Lower leg skin (tissue), 4 donors: Measurements from ENCODE around the gene MRPS11. TPM values are rescaled to one million over a fixed set of nuclear protein-coding genes. Genes with fewer than 3 reads are reported as not detected.

ENCODE experiments used
- DNase-seq, 2 donors: peaks; one replicate each; pipeline ENCODE4 v3.0.0-alpha.2; 2019; ENCODE audit warnings: low spot score in 2 of 2
- H3K4me3 ChIP-seq: fragments of 200-600 bp; sonication (generic); 2 replicates; pipeline ENCODE4 v1.5.1; 2017; ENCODE audit warnings: mild to moderate bottlenecking, low read depth; ENCODE audit not compliant: poor library complexity, severe bottlenecking
- CTCF ChIP-seq, 3 donors: fragments of 450-650 bp; IDR thresholded peaks; one replicate each; pipeline ENCODE4 v1.5.1; 2016; ENCODE audit warnings: antibody characterized with exemption in 3 of 3, mild to moderate bottlenecking in 3 of 3, moderate library complexity in 2 of 3
- POLR2A ChIP-seq, 2 donors: fragments of 450-650 bp; IDR thresholded peaks; one replicate each; pipeline ENCODE4 v1.6.1; 2016 to 2017; ENCODE audit warnings: antibody characterized with exemption in 2 of 2, mild to moderate bottlenecking in 1 of 2, moderate library complexity in 1 of 2
- WGBS, 2 donors: methylation state at CpG; one replicate each; pipeline ENCODE4 v1.1.5; 2018; 5-methylcytosine and 5-hydroxymethylcytosine counted together
- intact Hi-C: fragments of 100-400 bp; cut with DNase I; formaldehyde crosslinking; loops from one replicate; pipeline ENCODE4 v1.15.0; 2023; ENCODE audit warnings: low total_unique reads
- total RNA-seq, 4 donors: library from RNA; depleted of rRNA; stranded (reverse); fragments of >200 nt; gene quantifications; one replicate each; pipeline ENCODE4 v1.1.0, GENCODE V29; 2016

Gene MRPS11
- total RNA-seq, 4 donors from 2014 or later, result 28.4 to 40.0 (median 31.6) TPM

GRCh38 chr15:88497109-88497765, 29.7 kb downstream of the MRPS11 start:
- intact Hi-C loops, result no loop called here
- H3K4me3 ChIP-seq, result no peak overlapping the region
- WGBS, 2 donors, result 80 to 90% methylated on average over 11 of the region's 11 CpGs
- no peak for DNase-seq
- TF ChIP-seq POLR2A (IDR thresholded peaks at IDR 0.05) (no peak), CTCF (IDR thresholded peaks at IDR 0.05) (no peak)

GRCh38 chr15:88498996-88499395, 31.5 kb downstream of the MRPS11 start:
- no peak for DNase-seq
- TF ChIP-seq POLR2A (IDR thresholded peaks at IDR 0.05), result no peak
- no peak for TF ChIP-seq CTCF (IDR thresholded peaks at IDR 0.05)
- intact Hi-C loops, result no loop called here
- no peak overlapping the region for H3K4me3 ChIP-seq
- WGBS, 2 donors, result 53 to 67% methylated on average over 3 of the region's 3 CpGs

GRCh38 chr15:88504445-88504844, 36.9 kb downstream of the MRPS11 start:
- intact Hi-C loops, result no loop called here
- 82 to 87% methylated on average over 1 of the region's 1 CpG for WGBS, 2 donors
- TF ChIP-seq POLR2A (IDR thresholded peaks at IDR 0.05) (no peak), CTCF (IDR thresholded peaks at IDR 0.05) (no peak)

GRCh38 chr15:88505721-88506120, 38.2 kb downstream of the MRPS11 start:
- DNase-seq, result no peak
- intact Hi-C loops, result no loop called here
- no peak overlapping the region for H3K4me3 ChIP-seq
- WGBS, 2 donors, result 98 to 100% methylated on average over 2 of the region's 2 CpGs
- no peak for TF ChIP-seq POLR2A (IDR thresholded peaks at IDR 0.05)
- TF ChIP-seq CTCF (IDR thresholded peaks at IDR 0.05), result no peak

More at GRCh38 chr15:88504445-88504844, 36.9 kb downstream of the MRPS11 start:
- no peak overlapping the region for H3K4me3 ChIP-seq
- DNase-seq, result no peak

- intact Hi-C loops, result no loop called here
- DNase-seq, result no peak
- no peak overlapping the region for H3K4me3 ChIP-seq
- TF ChIP-seq CTCF (IDR thresholded peaks at IDR 0.05) (no peak), POLR2A (IDR thresholded peaks at IDR 0.05) (no peak)
Observed at GRCh38 chr15:88506628-88507027, 39.1 kb downstream of the MRPS11 start.

- no peak overlapping the region for H3K4me3 ChIP-seq
- no peak for DNase-seq
- WGBS, 2 donors, result 95 to 97% methylated on average over 4 of the region's 4 CpGs
- TF ChIP-seq CTCF (IDR thresholded peaks at IDR 0.05) (no peak), POLR2A (IDR thresholded peaks at IDR 0.05) (no peak)
- intact Hi-C loops, result no loop called here
Observed at GRCh38 chr15:88509321-88509720, 41.8 kb downstream of the MRPS11 start.
